GM12891 (cell line): ENCODE data around the gene SMIM5.
A peak's percentile ranks its signal among the peaks of the same experiment; 100 is the strongest.

ENCODE experiments used
- DNase-seq: peaks from one replicate; pipeline ENCODE4 v3.0.0; 2011; ENCODE audit warnings: low spot score; ENCODE audit not compliant: insufficient read length
- FAIRE-seq: peaks from 2 replicates; lab custom pipeline; 2011; peaks lifted over from hg19 to GRCh38; lab: Jason Lieb, UNC
- PAX5 ChIP-seq: IDR thresholded peaks from 2 replicates; pipeline ENCODE4 v1.6.1; 2011; ENCODE audit warnings: low read length, moderate library complexity, mild to moderate bottlenecking; ENCODE audit not compliant: insufficient read depth, severe bottlenecking
- POLR2A ChIP-seq: IDR thresholded peaks from 2 replicates; pipeline ENCODE4 v1.6.1; 2011; ENCODE audit warnings: low read depth, low read length, control low read depth
- POLR2AphosphoS5 ChIP-seq: IDR thresholded peaks from 2 replicates; pipeline ENCODE4 v1.6.1; 2011; ENCODE audit warnings: low read depth, low read length, control low read depth
- POU2F2 ChIP-seq: IDR thresholded peaks from 2 replicates; pipeline ENCODE4 v1.6.1; 2011; ENCODE audit warnings: low read depth, mild to moderate bottlenecking, control low read depth, low read length, moderate library complexity
- SPI1 ChIP-seq: IDR thresholded peaks from 2 replicates; pipeline ENCODE4 v1.6.1; 2011; ENCODE audit warnings: low read depth, low read length, control low read depth
- TAF1 ChIP-seq: IDR thresholded peaks from 2 replicates; pipeline ENCODE4 v1.6.1; 2011; ENCODE audit warnings: low read depth, low read length, control low read depth

The SMIM5 gene

DNA sequence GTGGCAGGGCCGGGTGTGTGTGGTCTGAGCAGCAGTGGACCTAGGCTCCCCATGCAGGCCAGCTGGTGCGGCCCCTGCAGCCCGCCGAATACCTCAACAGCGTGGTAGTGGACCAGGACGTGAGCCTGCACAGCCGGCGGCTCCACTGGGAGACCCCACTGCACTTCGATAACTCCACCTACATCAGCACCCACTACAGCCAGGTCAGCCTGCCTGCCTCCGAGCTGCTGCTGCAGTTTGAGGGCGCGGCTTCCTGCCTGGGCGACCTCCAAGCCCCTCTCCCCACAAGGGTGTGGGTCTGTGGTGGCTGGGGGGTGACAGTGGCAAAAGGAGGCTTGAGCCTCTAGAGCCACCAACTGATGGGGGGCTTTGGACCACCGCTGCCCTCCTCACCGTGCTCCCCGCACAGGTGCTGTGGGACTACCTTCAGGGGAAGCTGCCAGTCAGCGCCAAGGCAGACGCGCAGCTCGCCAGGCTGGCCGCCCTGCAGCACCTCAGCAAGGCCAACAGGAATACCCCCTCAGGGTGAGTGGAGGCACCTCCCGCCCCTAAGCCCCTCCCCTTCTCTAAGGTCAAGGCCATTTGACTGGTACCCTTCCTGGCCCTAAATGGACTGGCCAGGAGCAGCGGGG lies 8.4 kb upstream of the SMIM5 start:
- FAIRE-seq, result no peak
- no peak for DNase-seq
- TF ChIP-seq TAF1 (no peak), PAX5 (no peak)

DNA sequence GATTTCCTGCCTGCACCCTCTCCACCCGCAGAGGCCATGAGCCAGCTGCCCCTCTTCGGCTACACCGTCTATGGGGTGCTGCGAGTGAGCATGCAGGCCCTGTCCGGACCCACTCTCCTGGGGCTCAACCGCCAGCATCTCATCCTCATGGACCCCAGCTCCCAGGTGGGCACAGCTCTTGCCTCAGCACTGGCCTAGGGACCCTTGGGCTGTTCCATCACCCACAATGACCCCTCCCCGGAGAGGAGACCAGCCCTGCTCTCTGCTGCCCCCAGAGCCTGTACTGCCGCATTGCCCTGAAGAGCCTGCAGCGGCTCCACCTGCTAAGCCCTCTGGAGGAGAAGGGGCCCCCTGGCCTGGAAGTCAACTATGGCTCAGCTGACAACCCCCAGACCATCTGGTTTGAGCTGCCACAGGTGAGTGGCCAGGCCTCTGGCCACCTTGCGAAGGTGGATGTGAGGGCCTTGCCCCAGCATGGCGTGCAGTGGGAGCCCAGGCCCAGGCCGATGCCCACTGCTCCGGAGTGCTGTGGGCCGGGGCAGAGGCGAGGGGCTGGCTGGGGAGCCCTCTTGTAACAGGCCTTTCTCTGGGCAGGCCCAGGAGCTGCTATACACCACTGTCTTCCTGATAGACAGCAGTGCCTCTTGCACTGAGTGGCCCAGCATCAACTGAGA lies 7.3 kb upstream of the SMIM5 start:
- no peak for TF ChIP-seq PAX5
- DNase-seq, result peak; percentile 88
- FAIRE-seq, result peak; percentile 50

DNA sequence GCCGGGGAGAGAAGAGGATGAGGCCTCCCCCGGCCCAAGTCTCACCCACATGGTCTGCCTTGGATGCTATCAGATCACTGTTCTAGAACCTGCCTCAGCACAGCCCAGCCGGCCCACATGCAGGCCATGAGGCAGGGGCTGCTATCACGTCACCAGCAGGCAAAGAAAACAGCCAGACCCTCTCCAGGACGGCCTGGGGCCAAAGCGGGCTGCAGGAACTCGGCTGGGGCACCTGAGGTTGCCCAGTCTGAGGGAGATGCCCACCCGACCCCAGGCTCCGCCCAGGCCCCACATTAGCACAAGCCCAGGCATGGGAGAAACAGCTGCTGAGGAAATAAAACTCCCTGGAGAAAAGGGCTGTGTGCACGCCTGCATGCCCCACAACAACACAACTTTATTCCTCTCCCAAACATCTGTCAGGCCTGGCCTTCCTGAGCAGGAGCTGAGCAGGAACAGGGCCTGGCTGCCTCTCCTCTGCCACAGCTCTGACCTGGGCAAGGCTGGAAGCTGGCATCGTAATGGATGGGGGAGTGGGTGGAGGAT lies 6.7 kb upstream of the SMIM5 start:
- no peak for DNase-seq
- no peak for FAIRE-seq
- TF ChIP-seq POU2F2 (no peak), PAX5 (no peak), POLR2AphosphoS5 (no peak), SPI1 (no peak), TAF1 (no peak), POLR2A (no peak)

DNA sequence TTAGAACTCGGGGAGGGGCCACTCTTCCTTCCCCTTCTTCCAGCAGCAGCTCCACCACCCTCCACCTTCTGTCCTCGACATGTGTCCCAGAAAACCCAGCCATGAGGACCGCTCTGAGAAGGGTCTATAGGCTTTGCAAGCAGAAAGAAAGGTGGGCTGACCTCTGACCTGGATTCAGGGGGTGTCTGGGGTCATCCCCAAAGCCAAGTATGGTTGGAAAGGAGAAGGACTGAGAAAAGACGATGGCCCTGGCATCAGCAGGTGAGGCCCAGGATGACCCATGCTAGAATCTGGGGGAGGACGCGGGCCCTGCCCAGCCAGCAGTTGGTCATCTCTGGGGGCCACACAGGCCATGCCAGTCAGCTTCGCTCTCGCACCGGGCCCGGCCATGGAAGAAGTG lies 6.1 kb upstream of the SMIM5 start:
- no peak for TF ChIP-seq PAX5
- TF ChIP-seq SPI1, result no peak
- no peak for TF ChIP-seq TAF1
- TF ChIP-seq POLR2A, result no peak
- TF ChIP-seq POLR2AphosphoS5, result no peak
- no peak for TF ChIP-seq POU2F2
- FAIRE-seq (no peak), DNase-seq (no peak)

DNA sequence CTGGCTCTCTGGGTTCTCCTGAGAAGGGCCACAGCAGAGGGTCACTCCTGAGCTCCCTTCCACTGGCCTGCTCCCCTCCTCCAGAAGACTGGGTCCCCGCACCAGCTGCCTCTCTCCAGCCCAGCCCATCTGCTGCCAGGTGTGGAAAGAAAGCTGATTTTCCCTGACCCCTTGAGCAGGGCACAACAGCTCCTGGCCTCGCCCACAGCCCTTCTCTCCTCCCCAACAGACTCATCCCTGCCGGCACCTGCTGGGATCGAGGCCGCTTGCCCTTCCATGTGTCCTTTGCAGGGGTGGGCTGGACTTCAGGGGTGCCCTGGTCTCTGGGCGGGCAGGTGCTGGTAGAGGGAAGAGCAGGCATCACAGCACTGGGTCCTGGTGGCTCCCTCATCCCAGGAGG lies 4.8 kb upstream of the SMIM5 start:
- no peak for TF ChIP-seq PAX5
- no peak for TF ChIP-seq POLR2A
- no peak for TF ChIP-seq TAF1
- TF ChIP-seq POU2F2, result no peak
- no peak for TF ChIP-seq POLR2AphosphoS5
- no peak for TF ChIP-seq SPI1
- DNase-seq (no peak), FAIRE-seq (no peak)

- DNase-seq (no peak), FAIRE-seq (no peak)
- TF ChIP-seq POLR2A (no peak), POU2F2 (no peak), SPI1 (no peak), TAF1 (no peak), PAX5 (no peak), POLR2AphosphoS5 (no peak)
Observed at GRCh38 chr17:75629157-75629556, 4.1 kb upstream of the SMIM5 start.

DNA sequence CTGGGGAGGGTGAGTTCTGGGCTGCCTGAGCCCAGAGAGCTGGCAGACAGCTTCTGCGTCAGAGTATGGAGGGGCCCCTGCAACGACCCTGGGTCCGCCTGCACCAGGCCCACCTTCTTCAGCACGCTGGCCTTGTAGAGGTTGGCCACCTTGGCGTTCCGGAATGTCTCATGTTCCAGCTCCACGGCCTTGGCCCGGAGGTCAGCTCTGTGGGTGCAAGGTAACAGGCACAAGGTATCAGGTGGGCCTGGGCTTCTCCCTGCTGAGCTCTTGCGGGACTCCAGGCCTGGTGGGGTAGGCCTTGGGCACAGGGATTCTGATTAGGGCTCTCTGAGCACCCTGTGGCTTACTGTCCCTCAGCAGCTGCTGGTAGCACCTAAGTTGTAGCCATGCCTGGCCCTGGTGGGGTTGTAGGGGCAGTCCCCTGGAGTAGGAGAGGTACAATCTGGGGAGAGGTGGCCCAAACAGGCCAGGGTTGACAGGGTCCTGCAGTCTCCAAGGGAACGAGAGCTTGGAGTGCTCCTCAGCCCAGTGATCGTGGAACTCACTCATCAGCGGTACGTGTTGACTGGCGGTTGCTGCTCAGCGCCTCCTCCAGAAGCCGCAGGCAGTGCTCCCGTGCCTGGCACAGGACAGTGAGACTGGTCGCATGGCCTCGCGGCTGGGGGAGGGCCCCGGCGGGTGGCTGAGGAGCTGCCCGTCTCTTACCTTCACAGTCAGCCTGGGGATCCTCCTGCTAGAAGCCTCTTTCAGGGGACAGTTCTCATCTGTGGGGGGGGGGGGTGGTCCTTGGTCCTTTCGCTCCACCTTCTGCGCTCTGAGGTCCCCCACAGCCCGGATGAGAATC lies 2.9 kb upstream of the SMIM5 start:
- DNase-seq (no peak), FAIRE-seq (no peak)
- TF ChIP-seq TAF1 (no peak), SPI1 (no peak), POLR2A (no peak), POLR2AphosphoS5 (no peak), POU2F2 (no peak), PAX5 (no peak)

GRCh38 chr17:75631353-75631752 lies 1.9 kb upstream of the SMIM5 start:
- no peak for DNase-seq
- no peak for TF ChIP-seq SPI1
- no peak for TF ChIP-seq POLR2AphosphoS5
- no peak for TF ChIP-seq POU2F2
- TF ChIP-seq POLR2A, result no peak
- no peak for TF ChIP-seq PAX5
- no peak for TF ChIP-seq TAF1
- no peak for FAIRE-seq

DNA sequence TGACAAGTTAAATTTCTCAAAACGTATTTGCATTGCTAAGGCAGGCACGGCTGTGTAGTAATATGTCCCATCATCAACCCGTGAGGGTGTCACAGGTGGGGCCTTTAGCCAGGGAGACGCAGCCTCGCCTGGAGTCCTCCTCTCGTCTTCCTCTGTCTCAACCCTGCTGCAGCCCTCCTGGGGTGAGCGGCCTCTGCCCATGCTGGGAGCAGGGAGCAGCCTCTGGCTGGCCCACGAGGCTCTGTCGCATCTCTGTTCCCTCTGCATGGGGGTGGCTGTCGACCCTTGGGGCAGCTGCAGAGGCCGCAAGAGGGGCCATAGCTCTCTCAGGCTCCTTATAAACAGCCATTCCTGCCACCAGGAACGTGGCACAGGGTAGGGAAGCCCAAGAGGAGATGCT lies 806 bp upstream of the SMIM5 start:
- TF ChIP-seq SPI1 (no peak), POLR2A (no peak), POLR2AphosphoS5 (no peak), PAX5 (no peak), TAF1 (no peak), POU2F2 (no peak)
- no peak for FAIRE-seq
- no peak for DNase-seq
